ENCODE results near the gene SATL1.

- TF ChIP-seq, protein P1, sequence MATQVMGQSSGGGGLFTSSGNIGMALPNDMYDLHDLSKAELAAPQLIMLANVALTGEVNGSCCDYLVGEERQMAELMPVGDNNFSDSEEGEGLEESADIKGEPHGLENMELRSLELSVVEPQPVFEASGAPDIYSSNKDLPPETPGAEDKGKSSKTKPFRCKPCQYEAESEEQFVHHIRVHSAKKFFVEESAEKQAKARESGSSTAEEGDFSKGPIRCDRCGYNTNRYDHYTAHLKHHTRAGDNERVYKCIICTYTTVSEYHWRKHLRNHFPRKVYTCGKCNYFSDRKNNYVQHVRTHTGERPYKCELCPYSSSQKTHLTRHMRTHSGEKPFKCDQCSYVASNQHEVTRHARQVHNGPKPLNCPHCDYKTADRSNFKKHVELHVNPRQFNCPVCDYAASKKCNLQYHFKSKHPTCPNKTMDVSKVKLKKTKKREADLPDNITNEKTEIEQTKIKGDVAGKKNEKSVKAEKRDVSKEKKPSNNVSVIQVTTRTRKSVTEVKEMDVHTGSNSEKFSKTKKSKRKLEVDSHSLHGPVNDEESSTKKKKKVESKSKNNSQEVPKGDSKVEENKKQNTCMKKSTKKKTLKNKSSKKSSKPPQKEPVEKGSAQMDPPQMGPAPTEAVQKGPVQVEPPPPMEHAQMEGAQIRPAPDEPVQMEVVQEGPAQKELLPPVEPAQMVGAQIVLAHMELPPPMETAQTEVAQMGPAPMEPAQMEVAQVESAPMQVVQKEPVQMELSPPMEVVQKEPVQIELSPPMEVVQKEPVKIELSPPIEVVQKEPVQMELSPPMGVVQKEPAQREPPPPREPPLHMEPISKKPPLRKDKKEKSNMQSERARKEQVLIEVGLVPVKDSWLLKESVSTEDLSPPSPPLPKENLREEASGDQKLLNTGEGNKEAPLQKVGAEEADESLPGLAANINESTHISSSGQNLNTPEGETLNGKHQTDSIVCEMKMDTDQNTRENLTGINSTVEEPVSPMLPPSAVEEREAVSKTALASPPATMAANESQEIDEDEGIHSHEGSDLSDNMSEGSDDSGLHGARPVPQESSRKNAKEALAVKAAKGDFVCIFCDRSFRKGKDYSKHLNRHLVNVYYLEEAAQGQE (IDR thresholded peaks at IDR 0.05; ENCODE audit: low read depth) = no peak
- no peak for TF ChIP-seq POLR2A (IDR thresholded peaks at IDR 0.05; ENCODE audit: borderline replicate concordance, extremely low read depth, insufficient read depth, insufficient read length)
- no peak for TF ChIP-seq EZH2 (IDR thresholded peaks at IDR 0.05)
- no peak for TF ChIP-seq POLR2AphosphoS5 (IDR thresholded peaks at IDR 0.05; ENCODE audit: low read depth, low read length)
Measured at GRCh38 chrX:85113746-85114145, 129.8 kb downstream of the SATL1 start.

All from HCT116 (cell line).